Urinary bladder (tissue), 4 donors: Measurements from ENCODE around the gene SOX13. TPM values are rescaled to one million over a fixed set of nuclear protein-coding genes. Genes with fewer than 3 reads are reported as not detected.
A peak's percentile ranks its signal among the peaks of the same experiment; 100 is the strongest.

Source experiments
- DNase-seq: peaks from one replicate; pipeline ENCODE4 v3.0.0-alpha.2; 2015; ENCODE audit errors: extremely low spot score
- H3K27ac ChIP-seq: one replicate; pipeline ENCODE4 v1.5.1; 2013; ENCODE audit warnings: low read depth, mild to moderate bottlenecking, moderate library complexity
- H3K36me3 ChIP-seq: one replicate; pipeline ENCODE4 v1.6.1; 2013; ENCODE audit warnings: mild to moderate bottlenecking, moderate library complexity; ENCODE audit not compliant: insufficient read depth
- H3K4me1 ChIP-seq: one replicate; pipeline ENCODE4 v1.6.1; 2013; ENCODE audit warnings: mild to moderate bottlenecking, moderate library complexity; ENCODE audit not compliant: insufficient read depth
- H3K4me3 ChIP-seq: one replicate; pipeline ENCODE4 v1.5.1; 2013; ENCODE audit warnings: low read depth, low read length
- WGBS: extraction: QIAGEN DNeasy Blood & Tissue Kit; methylation state at CpG from one replicate; pipeline ENCODE4 v1.1.7; 2013; 5-methylcytosine and 5-hydroxymethylcytosine counted together
- polyA plus RNA-seq: library from polyadenylated mRNA; stranded (reverse); fragments of 200-250 nt; gene quantifications from one replicate; pipeline ENCODE4 v1.2.3, GENCODE V29; 2013
- total RNA-seq: library from RNA; depleted of rRNA; stranded (reverse); fragments of >200 nt; gene quantifications from one replicate; pipeline ENCODE4 v1.2.3, GENCODE V29; 2014
- donor health status: healthy with polysubstance abuse.
- donor health status: healthy.

SOX13 gene
- total and polyA plus RNA-seq, 2 donors: 12.8 to 41.9 TPM

GRCh38 chr1:204146965-204147364 lies 74.0 kb downstream of the SOX13 start:
- Histone ChIP-seq H3K36me3 (no peaks in the 10 kb centered on the region), H3K4me1 (no peaks in the 10 kb centered on the region), H3K4me3 (no peak overlapping the region), H3K27ac (no peak overlapping the region)
- WGBS: 83% methylated on average over 7 of the region's 7 CpGs
- no peak for DNase-seq

- no peak overlapping the region for H3K27ac ChIP-seq
- no peak overlapping the region for H3K4me3 ChIP-seq
- WGBS: 79% methylated on average over 13 of the region's 13 CpGs
- no peak for DNase-seq
- no peaks in the 10 kb centered on the region for H3K4me1 ChIP-seq
- H3K36me3 ChIP-seq: no peaks in the 10 kb centered on the region
These were observed 74.8 kb downstream of the SOX13 start for GRCh38 chr1:204147406-204148383.

- WGBS: 81% methylated on average over 2 of the region's 2 CpGs
These were observed 76.2 kb downstream of the SOX13 start for GRCh38 chr1:204149107-204149506.

GRCh38 chr1:204149635-204150565 lies 77.0 kb downstream of the SOX13 start:
- no peak overlapping the region for H3K27ac ChIP-seq
- H3K4me1 ChIP-seq: no peaks in the 10 kb centered on the region
- 78% methylated on average over 16 of the region's 16 CpGs for WGBS
- no peak for DNase-seq
- no peaks in the 10 kb centered on the region for H3K36me3 ChIP-seq
- H3K4me3 ChIP-seq: no peak overlapping the region

More at GRCh38 chr1:204149107-204149506, 76.2 kb downstream of the SOX13 start:
- no peak overlapping the region for H3K27ac ChIP-seq
- no peak overlapping the region for H3K4me3 ChIP-seq
- H3K4me1 ChIP-seq: no peaks in the 10 kb centered on the region
- no peak for DNase-seq
- no peaks in the 10 kb centered on the region for H3K36me3 ChIP-seq

GRCh38 chr1:204150702-204151551 lies 78.0 kb downstream of the SOX13 start:
- DNase-seq: no peak
- Histone ChIP-seq H3K4me3 (peak overlapping the region; percentile 70), H3K4me1 (no peaks in the 10 kb centered on the region), H3K36me3 (no peaks in the 10 kb centered on the region), H3K27ac (peak overlapping the region; percentile 55)
- WGBS: 26% methylated on average over 33 of the region's 33 CpGs

GRCh38 chr1:204151552-204152309 lies 78.8 kb downstream of the SOX13 start, which contains the start of gene ETNK2:
TSS of gene ETNK2 (minus strand) at chr1:204152044. CDS start at chr1:204151852, 192 bp downstream.
- under 1% methylated on average over 93 of the region's 94 CpGs for WGBS
- Histone ChIP-seq H3K4me1 (no peaks in the 10 kb centered on the region), H3K27ac (peak within 1 kb of the TSS; percentile 55), H3K4me3 (peak within 1 kb of the TSS; percentile 70), H3K36me3 (no peaks in the 10 kb centered on the region)
- DNase-seq: no peak

- DNase-seq: no peak
- Histone ChIP-seq H3K27ac (no peak overlapping the region), H3K36me3 (no peaks in the 10 kb centered on the region), H3K4me1 (no peaks in the 10 kb centered on the region), H3K4me3 (peak overlapping the region; percentile 70)
- WGBS: 30% methylated on average over 25 of the region's 25 CpGs
These were observed 79.6 kb downstream of the SOX13 start for GRCh38 chr1:204152310-204153044.

- Histone ChIP-seq H3K4me1 (no peaks in the 10 kb centered on the region), H3K36me3 (no peaks in the 10 kb centered on the region)
- 92% methylated on average over 5 of the region's 5 CpGs for WGBS
These were observed 80.8 kb downstream of the SOX13 start for GRCh38 chr1:204153667-204154066.

GRCh38 chr1:204154568-204155255 lies 81.8 kb downstream of the SOX13 start:
- Histone ChIP-seq H3K36me3 (no peaks in the 10 kb centered on the region), H3K4me3 (no peak overlapping the region), H3K27ac (no peak overlapping the region), H3K4me1 (no peaks in the 10 kb centered on the region)
- peak; percentile 36 for DNase-seq
- 88% methylated on average over 15 of the region's 15 CpGs for WGBS

More at GRCh38 chr1:204153667-204154066, 80.8 kb downstream of the SOX13 start:
- Histone ChIP-seq H3K27ac (no peak overlapping the region), H3K4me3 (no peak overlapping the region)
- DNase-seq: no peak

GRCh38 chr1:204155881-204156280 lies 83.0 kb downstream of the SOX13 start:
- no peak overlapping the region for H3K4me3 ChIP-seq
- H3K4me1 ChIP-seq: no peaks in the 10 kb centered on the region
- WGBS: 89% methylated on average over 10 of the region's 10 CpGs

GRCh38 chr1:204157962-204158361 lies 85.0 kb downstream of the SOX13 start:
- H3K4me3 ChIP-seq: no peak overlapping the region
- WGBS: 66% methylated on average over 6 of the region's 6 CpGs
- no peaks in the 10 kb centered on the region for H3K4me1 ChIP-seq
- no peak overlapping the region for H3K27ac ChIP-seq
- DNase-seq: no peak
- no peaks in the 10 kb centered on the region for H3K36me3 ChIP-seq

More at GRCh38 chr1:204155881-204156280, 83.0 kb downstream of the SOX13 start:
- Histone ChIP-seq H3K27ac (no peak overlapping the region), H3K36me3 (no peaks in the 10 kb centered on the region)
- no peak for DNase-seq
